HepG2 (cell line): ENCODE measurements around the gene PRMT7. TPM values are rescaled to one million over a fixed set of nuclear protein-coding genes. Genes with fewer than 3 reads are reported as not detected.

Experiments used
- ARNT2 ChIP-seq: sonication (generic); formaldehyde crosslinking; IDR thresholded peaks from 2 replicates; pipeline ENCODE4 v1.8.0; 2022; ENCODE audit warnings: mild to moderate bottlenecking, low read depth, missing genetic modification reagents, moderate library complexity
- GMEB1 ChIP-seq: sonication (generic); formaldehyde crosslinking; IDR thresholded peaks from 2 replicates; pipeline ENCODE4 v1.5.1; 2020; ENCODE audit warnings: missing genetic modification reagents, mild to moderate bottlenecking, borderline replicate concordance
- HNRNPK ChIP-seq: fragments of 200-400 bp; formaldehyde crosslinking; IDR thresholded peaks from 2 replicates; pipeline ENCODE4 v1.6.1; 2018; ENCODE audit warnings: low read length, low read depth, moderate library complexity, mild to moderate bottlenecking; ENCODE audit not compliant: poor library complexity, severe bottlenecking
- KMT2B ChIP-seq: IDR thresholded peaks from 2 replicates; pipeline ENCODE4 v1.6.1; 2016; ENCODE audit warnings: missing genetic modification reagents, missing compliant biosample characterization
- MAZ ChIP-seq, 2 experiments: sonication (generic) in 1 of 2; formaldehyde crosslinking in 1 of 2; IDR thresholded peaks; 2 replicates each; pipeline versions ENCODE4 v1.5.0 to v1.6.1; 2012 to 2020; ENCODE audit warnings: low read depth in 2 of 2, mild to moderate bottlenecking in 2 of 2, borderline replicate concordance in 1 of 2, improper control_type of control experiment in 1 of 2, low read length in 1 of 2, missing genetic modification reagents in 1 of 2, moderate library complexity in 1 of 2
- MEIS2 ChIP-seq: sonication (generic); formaldehyde crosslinking; IDR thresholded peaks from 2 replicates; pipeline ENCODE4 v1.9.0; 2021; ENCODE audit warnings: mild to moderate bottlenecking, missing genetic modification reagents
- THAP8 ChIP-seq: sonication (generic); formaldehyde crosslinking; IDR thresholded peaks from 2 replicates; pipeline ENCODE4 v1.5.1; 2020; ENCODE audit warnings: missing genetic modification reagents, mild to moderate bottlenecking, borderline replicate concordance
- UBTF ChIP-seq: sonication (generic); formaldehyde crosslinking; IDR thresholded peaks from 2 replicates; pipeline ENCODE4 v1.4.0; 2020; ENCODE audit warnings: mild to moderate bottlenecking, missing genetic modification reagents
- ZFP82 ChIP-seq: sonication (generic); formaldehyde crosslinking; IDR thresholded peaks from 2 replicates; pipeline ENCODE4 v1.5.1; 2020; ENCODE audit warnings: mild to moderate bottlenecking, missing genetic modification reagents, borderline replicate concordance
- ZNF33B ChIP-seq: sonication (generic); formaldehyde crosslinking; IDR thresholded peaks from 2 replicates; pipeline ENCODE4 v1.5.1; 2020; ENCODE audit warnings: mild to moderate bottlenecking, missing genetic modification reagents
- polyA plus RNA-seq, 8 experiments: library from polyadenylated mRNA; depleted of rRNA in 3 of 8; stranded (reverse) in 7 of 8; unstranded in 1 of 8; fragments of >200 nt; fragmentation: Illumina TruSeq in 4 of 8; extraction: Trizol in 4 of 8; gene quantifications; 2 replicates each; pipeline versions ENCODE4 v1.2.1 to v1.2.3, GENCODE V29; 2011 to 2016; ENCODE audit warnings: low read depth in 4 of 8, missing spikeins in 1 of 8, mixed read lengths in 1 of 8; ENCODE audit not compliant: insufficient read depth in 1 of 8
- total RNA-seq, 5 experiments: library from RNA; depleted of rRNA; stranded (reverse); fragments of >200 nt; fragmentation: Illumina TruSeq; extraction: Trizol; gene quantifications; 2 replicates each; pipeline ENCODE4 v1.2.3, GENCODE V29; 2016; ENCODE audit warnings: low read depth in 1 of 5
- TF ChIP-seq, protein P1 (sequence below): sonication (generic); formaldehyde crosslinking; IDR thresholded peaks from 2 replicates; pipeline ENCODE4 v1.4.0; 2020; ENCODE audit warnings: missing genetic modification reagents, borderline replicate concordance
- TF ChIP-seq, protein P2 (sequence below): sonication (generic); formaldehyde crosslinking; IDR thresholded peaks from 2 replicates; pipeline ENCODE4 v1.9.0; 2021; ENCODE audit warnings: mild to moderate bottlenecking, missing genetic modification reagents
- TF ChIP-seq, protein P3 (sequence below): sonication (generic); formaldehyde crosslinking; IDR thresholded peaks from 2 replicates; pipeline ENCODE4 v1.8.1; 2023; ENCODE audit warnings: mild to moderate bottlenecking, missing genetic modification reagents

PRMT7 gene
- total and polyA plus RNA-seq, 2 of the 13 experiments (the other 11 are each of a cell fraction or from before 2014, with no cell fraction given) = 47.5 to 55.0 TPM

GRCh38 chr16:68403177-68403576 is 92.4 kb downstream of the PRMT7 start (continued):
- TF ChIP-seq, protein P1, sequence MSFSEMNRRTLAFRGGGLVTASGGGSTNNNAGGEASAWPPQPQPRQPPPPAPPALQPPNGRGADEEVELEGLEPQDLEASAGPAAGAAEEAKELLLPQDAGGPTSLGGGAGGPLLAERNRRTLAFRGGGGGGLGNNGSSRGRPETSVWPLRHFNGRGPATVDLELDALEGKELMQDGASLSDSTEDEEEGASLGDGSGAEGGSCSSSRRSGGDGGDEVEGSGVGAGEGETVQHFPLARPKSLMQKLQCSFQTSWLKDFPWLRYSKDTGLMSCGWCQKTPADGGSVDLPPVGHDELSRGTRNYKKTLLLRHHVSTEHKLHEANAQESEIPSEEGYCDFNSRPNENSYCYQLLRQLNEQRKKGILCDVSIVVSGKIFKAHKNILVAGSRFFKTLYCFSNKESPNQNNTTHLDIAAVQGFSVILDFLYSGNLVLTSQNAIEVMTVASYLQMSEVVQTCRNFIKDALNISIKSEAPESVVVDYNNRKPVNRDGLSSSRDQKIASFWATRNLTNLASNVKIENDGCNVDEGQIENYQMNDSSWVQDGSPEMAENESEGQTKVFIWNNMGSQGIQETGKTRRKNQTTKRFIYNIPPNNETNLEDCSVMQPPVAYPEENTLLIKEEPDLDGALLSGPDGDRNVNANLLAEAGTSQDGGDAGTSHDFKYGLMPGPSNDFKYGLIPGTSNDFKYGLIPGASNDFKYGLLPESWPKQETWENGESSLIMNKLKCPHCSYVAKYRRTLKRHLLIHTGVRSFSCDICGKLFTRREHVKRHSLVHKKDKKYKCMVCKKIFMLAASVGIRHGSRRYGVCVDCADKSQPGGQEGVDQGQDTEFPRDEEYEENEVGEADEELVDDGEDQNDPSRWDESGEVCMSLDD (CRISPR knock-in tag) = no peak
- TF ChIP-seq, protein P2, sequence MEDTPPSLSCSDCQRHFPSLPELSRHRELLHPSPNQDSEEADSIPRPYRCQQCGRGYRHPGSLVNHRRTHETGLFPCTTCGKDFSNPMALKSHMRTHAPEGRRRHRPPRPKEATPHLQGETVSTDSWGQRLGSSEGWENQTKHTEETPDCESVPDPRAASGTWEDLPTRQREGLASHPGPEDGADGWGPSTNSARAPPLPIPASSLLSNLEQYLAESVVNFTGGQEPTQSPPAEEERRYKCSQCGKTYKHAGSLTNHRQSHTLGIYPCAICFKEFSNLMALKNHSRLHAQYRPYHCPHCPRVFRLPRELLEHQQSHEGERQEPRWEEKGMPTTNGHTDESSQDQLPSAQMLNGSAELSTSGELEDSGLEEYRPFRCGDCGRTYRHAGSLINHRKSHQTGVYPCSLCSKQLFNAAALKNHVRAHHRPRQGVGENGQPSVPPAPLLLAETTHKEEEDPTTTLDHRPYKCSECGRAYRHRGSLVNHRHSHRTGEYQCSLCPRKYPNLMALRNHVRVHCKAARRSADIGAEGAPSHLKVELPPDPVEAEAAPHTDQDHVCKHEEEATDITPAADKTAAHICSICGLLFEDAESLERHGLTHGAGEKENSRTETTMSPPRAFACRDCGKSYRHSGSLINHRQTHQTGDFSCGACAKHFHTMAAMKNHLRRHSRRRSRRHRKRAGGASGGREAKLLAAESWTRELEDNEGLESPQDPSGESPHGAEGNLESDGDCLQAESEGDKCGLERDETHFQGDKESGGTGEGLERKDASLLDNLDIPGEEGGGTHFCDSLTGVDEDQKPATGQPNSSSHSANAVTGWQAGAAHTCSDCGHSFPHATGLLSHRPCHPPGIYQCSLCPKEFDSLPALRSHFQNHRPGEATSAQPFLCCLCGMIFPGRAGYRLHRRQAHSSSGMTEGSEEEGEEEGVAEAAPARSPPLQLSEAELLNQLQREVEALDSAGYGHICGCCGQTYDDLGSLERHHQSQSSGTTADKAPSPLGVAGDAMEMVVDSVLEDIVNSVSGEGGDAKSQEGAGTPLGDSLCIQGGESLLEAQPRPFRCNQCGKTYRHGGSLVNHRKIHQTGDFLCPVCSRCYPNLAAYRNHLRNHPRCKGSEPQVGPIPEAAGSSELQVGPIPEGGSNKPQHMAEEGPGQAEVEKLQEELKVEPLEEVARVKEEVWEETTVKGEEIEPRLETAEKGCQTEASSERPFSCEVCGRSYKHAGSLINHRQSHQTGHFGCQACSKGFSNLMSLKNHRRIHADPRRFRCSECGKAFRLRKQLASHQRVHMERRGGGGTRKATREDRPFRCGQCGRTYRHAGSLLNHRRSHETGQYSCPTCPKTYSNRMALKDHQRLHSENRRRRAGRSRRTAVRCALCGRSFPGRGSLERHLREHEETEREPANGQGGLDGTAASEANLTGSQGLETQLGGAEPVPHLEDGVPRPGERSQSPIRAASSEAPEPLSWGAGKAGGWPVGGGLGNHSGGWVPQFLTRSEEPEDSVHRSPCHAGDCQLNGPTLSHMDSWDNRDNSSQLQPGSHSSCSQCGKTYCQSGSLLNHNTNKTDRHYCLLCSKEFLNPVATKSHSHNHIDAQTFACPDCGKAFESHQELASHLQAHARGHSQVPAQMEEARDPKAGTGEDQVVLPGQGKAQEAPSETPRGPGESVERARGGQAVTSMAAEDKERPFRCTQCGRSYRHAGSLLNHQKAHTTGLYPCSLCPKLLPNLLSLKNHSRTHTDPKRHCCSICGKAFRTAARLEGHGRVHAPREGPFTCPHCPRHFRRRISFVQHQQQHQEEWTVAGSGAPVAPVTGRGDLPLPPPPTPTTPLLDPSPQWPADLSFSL (CRISPR knock-in tag) = no peak
- TF ChIP-seq HNRNPK (no peak), KMT2B (CRISPR knock-in tag) (no peak), THAP8 (CRISPR knock-in tag) (no peak), ARNT2 (CRISPR knock-in tag) (no peak), GMEB1 (CRISPR knock-in tag) (no peak), ZFP82 (CRISPR knock-in tag) (no peak), MEIS2 (CRISPR knock-in tag) (no peak), ZNF33B (no peak), MAZ (IDR thresholded peaks at IDR 0.05; ENCODE audit: borderline replicate concordance, low read depth, low read length) (no peak), MAZ (CRISPR knock-in tag; IDR thresholded peaks at IDR 0.05; ENCODE audit: low read depth) (no peak), UBTF (CRISPR knock-in tag) (no peak)
- TF ChIP-seq, protein P3, sequence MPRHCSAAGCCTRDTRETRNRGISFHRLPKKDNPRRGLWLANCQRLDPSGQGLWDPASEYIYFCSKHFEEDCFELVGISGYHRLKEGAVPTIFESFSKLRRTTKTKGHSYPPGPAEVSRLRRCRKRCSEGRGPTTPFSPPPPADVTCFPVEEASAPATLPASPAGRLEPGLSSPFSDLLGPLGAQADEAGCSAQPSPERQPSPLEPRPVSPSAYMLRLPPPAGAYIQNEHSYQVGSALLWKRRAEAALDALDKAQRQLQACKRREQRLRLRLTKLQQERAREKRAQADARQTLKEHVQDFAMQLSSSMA = no peak
